ENCODE data around the gene UQCR10.
"Not testable (repeated sequence)": the region's sequence is repeated elsewhere in the genome, so short reads cannot be mapped to it uniquely, and the experiment has no call there.

The UQCR10 gene

DNA sequence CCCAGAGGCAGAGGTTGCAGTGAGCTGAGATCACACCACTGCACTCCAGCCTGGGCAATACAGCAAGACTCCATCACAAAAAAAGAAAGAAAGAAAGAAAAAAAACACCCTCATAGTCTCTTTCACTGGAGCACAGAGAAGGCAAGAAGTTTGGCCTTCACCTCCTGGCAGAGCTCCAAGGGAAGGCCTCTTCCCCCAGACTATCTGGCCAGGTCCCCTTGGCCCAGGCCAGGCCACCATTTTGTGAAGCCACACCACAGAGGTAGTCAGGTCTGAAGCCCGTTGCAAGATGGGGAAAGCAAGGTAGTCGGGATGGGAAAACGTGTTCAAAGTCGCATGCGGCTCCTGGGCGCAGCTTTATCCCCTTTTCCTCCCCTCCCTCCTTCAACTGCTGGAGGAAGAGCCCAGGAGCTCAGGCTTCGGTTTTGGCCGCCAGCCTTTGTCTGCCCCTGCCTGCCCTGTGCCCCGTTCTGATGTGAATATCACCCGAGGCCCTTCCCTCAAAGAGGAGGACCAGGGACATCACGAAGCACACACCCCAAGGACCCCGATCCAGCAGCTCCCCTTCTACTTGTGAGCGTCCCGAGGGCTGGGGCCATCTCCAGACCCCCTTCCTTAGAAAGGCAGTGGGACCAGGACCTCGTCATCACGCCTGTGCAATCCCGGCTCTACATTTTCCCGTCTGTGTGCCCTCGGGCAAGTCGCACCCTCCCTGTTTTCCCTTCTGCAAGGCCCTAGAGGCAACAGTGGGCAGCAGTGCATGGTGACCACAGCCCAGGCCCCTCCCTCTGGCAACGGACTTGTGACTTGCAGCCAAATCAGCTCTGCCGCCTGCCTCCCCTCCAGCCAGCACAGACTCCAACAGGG, 29.7 kb upstream of the UQCR10 start:
- DNase-seq (ENCODE audit: low read depth) = no peak

DNA sequence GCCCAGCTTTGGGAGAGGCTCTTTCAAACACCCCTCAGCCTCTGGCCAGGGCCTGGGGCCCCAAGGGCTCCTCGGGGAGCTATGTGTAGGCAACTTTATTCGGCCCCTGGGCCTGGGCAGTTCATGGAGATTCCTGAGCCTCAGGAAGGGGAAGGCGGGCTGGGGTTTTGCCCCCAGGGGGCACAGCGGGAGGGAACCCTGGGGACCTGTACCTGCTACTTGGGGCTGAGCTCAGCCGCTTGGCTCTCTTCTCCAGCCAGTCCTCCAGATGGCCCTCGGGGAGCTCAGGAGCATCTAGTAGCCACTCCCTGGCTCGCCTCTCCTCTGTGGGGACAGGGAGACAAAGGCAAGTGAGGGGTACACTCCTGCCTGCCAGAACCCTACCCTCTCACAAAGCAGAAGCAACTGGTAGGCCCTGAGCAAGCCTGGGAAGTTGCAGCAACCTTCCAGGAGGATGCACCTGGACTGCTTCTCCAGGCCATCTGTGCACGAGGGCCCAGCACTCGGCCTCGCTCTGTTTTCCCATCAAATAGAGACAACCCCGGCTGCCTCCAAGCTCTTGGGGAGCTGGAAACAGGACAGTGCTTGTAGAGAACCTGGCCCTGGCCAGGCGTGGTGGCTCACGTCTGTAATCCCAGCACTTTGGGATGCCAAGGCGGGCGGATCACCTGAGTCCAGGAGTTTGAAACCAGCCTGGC, 28.9 kb upstream of the UQCR10 start:
- DNase-seq (ENCODE audit: low read depth) = no peak

DNA sequence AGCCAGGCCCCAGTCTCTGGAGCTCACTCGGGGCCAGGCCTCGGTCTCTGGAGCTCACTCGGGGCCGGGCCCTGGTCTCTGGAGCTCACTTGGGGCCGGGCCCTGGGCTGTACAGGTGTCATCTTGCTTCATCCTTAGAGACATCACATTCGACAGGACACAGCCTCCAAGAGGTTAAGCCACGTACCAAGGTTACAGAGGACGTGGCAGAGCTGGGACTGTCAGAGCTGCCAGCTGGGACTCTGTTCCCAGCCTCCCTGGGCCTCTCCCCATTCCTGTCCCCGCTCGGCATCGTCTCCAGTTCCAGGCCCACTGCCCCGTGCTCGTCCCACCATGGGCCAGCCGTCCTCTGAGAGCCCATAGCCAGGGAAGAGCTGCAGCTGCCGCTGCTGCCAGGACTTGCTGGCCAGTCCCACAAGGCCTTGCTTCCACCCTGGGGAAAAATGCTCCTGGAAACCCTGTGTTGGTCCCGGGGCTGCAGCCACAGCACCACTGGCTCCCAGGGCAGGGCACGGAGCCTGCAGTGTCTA, 27.8 kb upstream of the UQCR10 start:
- DNase-seq (ENCODE audit: low read depth) = no peak

DNA sequence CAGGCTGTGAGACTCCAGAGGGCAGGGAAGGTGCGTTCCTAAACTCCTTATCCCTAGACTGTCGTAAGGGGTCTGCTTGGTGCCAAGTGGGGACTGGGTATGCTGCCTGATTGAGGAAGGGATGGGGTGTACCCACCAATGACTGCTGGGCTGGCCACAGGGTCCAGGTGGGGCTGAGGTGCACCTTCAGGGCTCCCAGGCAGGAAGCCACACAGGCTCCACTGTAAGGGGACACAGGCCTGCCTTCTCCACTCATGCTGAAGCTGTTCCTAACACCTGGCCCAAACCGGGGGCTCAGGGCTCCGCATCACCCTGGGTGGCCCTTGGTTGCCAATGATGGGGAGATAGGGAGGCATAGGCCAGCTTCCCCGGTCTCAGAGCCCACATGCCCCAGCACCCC, 27.0 kb upstream of the UQCR10 start:
- no peak for DNase-seq (ENCODE audit: low read depth)

DNA sequence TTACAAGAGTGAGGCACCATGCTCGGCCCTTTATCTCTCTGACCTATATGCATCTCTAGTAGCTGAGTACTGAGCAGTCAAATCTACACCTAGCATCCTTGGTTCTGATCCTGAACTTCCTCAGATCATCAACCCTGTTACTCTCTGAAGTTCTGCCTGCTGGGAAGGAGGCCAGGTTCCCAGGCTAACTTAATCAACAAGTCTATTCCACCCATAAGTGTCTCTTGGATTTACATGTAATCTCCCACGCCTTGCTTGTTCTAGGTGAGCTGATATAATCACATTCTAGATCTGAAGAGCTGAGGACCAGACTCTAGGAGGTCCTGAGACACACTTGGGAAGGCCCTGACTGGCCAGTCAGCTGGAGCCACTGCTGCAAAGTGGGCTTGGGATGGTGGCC, 25.2 kb upstream of the UQCR10 start:
- DNase-seq (ENCODE audit: low read depth) = no peak

DNA sequence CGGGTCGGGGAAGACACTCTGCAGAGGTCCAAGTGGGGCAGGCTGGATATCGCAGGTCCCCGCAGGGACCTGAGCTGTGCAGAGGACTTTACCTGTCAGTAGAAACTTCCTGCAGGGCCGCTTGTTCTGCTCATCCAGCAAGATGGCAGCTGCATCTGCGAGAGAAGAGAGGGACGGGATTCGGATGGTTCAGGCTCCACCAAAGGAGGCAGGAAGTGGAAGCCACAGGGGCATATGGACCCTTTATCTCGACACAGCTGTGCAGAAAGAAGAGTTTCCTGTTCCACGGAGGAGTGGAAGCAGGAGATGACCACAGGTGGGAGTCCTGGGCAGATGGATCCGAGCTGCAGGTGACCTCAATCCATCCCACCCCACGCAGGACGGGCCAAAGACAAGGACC, 24.8 kb upstream of the UQCR10 start:
- no peak for DNase-seq (ENCODE audit: low read depth)

DNA sequence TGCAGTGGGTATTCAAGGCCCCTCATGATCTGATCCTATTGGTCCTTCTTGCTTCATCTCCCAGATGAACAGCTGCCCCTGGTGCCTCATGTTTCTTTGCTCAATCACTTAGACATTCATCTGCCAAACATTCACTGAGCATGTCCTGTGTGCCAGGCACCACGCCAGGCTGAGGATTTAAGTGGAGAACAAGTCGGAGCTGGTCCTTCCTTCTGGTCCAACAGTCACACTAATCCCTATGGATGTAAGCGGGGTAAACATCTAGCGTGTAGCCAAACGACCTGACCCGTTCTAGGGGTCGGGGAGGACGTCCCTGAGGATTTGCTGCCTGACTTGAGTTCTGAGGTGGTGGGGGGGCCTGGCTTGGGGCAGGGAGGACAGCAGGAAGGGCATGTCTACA, 22.3 kb upstream of the UQCR10 start:
- no peak for DNase-seq (ENCODE audit: low read depth)

DNA sequence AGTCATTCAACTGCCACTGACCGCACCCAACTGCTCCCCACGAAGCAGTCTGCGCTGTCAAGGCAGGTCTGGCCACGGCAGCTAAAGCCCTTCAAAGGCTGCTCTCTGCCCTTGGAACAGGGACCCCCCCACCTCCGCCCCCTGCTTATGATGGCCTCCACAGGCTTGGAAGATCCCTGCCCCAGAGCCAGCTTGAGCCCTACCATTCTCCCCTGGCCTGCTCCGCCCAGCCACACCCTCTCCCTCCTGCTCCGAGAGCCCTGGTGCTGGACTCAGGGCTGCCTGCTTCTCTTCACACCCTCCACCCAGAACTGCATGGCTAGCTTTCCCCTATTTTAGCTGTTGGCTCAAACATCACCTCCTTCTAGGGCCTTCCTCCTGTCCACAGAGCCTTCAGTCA, 19.3 kb upstream of the UQCR10 start:
- DNase-seq (ENCODE audit: low read depth) = no peak

DNA sequence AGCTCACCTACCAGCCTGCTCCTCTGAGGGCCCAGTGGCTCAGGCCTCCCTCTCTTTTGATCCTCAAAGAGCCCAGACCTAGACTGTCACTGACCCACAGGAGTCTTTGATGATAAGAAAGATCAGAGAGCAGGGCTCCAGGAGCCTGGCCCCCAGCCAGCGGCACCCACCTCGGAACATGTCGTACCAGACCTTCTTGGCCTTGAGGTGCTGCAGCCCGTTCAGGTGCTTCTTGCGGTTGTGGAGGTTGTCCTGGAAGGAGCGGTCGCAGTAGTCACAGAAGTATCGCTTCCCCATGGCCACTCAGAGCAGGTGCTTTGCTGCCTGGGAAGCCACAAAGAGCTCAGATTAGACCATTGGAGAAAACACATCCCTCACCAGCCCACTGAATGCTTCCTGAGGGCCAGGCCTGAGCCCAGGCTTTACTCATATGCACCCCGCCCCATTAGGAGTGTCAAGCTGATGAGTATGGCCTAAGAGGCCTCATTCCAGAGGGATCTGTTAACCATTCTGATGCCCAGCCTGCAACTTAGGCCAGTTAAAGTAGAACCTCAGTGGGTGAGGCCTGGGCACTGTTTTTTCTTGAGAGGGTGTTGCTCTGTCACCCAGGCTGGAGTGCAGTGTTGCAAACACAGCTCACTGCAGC, 18.8 kb upstream of the UQCR10 start:
- no peak for DNase-seq (ENCODE audit: low read depth)

DNA sequence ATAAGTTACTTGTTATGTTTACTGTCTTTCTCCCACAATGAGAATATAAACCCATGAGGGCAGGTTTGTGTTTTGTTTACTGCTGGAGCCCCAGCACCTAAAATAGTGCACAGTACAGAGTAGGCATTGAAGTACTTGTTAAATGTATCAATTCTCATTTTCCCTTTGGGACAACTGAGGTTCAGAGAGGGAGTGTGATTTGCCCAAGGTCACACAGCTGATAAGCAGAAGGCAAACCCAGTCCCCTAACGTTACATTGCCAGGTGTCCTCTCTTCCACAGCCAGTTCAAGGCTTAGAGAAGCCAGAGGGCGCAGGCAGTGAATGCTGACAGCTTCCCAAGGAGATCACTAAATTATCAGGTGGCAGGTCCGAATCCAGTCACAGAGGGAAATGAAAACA, 17.1 kb upstream of the UQCR10 start:
- no peak for DNase-seq (ENCODE audit: low read depth)

DNA sequence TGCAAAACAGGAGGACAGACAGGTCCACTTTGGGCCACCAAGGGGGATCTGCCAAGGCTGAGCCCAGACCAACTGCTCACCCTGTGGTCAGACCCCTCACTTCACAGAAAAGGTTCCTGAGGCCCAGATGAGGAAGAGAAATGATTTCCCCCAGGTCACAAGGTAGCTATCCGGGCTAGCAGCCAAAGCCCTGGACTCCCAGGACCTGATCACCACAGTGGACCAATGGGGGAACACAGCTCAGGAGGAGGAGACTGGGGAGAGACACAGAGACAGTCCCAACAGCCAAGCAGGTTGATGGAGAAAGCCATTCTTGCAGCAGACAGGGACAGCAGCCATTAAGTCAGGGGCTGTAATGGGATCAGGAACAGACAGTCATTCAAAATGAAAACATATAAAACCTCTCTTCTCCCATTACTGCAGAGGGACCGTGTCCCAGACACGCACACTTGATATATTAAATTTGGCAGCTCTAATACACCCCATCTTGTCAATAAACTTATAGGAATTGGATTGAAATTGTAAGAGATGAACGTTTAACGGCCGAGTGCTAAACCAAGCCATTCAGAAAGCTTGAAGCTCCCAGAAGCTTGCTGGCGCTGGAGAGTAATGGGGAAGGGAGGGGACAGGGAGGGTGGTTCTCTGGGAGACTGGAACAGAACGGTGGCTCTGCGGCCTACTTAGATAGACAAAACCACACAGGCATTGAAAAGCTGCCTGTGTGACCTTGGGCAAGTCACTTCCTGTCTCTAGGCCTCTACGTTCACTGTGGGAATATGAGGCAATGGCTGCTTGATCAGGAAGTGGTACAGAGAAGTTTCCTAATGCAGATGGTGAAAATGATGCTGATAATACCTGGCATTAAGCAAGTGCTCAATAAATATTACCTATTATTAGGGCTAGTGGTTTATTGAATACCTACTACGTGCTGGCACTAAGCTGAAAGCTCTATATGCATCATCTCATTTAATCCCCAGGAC, 16.3 kb upstream of the UQCR10 start:
- no peak for DNase-seq (ENCODE audit: low read depth)

DNA sequence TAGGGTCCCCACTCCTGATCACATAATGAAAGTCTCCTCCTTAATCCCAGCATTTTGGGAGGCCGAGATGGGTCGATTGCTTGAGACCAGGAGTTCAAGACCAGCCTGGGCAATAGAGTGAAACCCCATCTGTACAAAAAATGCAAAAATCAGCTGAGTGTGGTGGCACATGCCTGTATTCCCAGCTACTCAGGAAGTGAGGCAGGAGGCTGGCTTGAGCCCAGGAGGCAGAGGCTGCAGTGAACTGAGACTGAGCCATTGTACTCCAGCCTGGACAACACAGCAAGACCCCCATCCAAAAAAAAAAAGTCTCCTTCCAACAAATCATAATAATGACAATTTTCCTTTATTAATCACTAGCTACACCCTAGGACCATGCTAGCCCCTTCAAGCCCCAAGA, 15.5 kb upstream of the UQCR10 start:
- no peak for DNase-seq (ENCODE audit: low read depth)

DNA sequence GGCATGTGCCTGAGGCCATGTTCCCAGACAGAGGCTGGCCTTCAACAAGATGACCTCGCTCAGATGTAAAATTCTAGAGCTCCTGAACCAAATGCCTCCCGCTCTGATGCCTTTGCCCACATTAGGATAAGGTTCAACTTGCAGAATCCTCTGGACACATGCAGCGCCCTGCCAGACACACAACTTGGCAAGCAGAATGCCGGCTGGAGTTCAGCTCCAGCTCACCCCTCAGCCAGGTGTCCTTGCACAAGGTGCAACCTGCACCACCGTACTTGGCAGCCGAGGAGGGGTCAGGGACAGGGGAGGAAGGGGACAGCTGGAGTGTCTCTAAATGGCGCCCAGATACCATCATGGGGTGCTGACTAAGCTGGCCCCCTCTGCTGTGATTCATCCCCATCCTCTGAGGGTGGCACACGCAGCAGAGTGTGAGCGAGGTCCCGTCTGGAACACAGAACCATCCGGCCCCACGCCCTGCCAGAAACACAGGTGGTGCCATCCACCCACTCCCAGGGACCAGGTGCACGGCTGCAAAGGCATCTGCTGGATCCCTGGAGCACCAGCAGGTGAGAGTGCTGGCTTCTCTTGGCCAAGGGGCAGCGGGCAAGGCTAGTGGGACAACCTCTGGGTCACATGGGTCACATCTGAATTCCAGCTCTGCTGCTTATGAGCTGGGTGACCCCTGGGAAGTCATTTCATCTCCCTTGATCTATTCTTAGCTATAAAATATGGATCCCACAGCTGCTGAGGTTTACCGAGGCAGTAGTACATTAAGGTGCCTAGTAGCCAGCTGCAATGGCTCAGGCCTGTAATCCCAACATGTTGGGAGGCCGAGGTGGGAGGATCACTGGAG, 13.1 kb upstream of the UQCR10 start:
- DNase-seq (ENCODE audit: low read depth) = no peak

DNA sequence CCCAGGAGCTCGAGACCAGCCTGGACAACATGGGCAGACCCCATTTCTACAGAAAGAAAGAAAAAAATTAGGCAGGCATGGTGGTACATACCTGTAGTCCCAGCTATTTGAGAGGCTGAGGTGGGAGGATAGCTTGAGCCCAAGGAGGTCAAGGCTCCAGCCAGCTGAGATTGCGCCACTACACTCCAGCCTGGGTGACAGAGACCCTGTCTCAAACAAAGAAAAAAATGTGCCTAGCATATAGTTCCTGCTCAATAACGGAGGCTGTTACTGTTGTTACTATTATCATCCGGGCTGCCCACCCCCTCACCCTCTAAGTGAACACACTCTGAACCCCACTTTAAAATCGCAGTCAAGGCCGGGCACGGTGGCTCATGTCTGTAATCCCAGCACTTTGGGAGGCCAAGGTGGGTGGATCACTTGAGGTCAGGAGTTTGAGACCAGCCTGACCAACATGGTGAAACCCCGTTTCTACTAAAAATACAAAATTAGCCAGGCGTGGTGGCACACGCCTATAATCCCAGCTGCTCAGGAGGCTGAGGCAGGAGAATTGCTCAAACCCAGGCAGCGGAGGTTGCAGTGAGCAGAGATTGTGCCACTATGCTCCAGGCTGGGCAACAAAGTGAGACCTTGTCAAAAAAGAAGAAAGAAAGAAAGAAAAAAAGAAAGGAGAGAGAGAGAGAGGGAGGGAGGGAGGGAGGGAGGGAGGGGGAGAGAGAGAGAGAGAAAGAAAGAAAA, 12.3 kb upstream of the UQCR10 start:
- DNase-seq (ENCODE audit: low read depth) = not testable (repeated sequence)

DNA sequence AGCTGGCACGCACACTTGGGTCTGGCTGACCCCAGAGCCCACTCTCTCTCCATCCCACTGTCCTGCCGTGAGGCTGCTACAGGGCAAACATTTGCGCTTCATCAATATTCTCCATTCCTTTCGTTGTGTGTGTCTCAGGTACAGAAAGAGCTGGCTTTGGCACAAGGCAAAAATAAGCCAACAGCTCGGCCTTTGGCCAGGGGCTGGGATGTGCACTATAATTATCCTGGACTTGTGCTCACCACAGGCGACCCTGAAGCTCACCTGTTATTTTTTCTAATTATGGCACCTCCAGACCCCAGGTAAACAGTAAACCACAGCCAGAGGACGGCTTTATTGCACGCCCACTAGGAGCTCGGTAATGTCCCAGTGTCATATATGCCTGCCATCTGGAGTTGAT, 11.3 kb upstream of the UQCR10 start:
- no peak for DNase-seq (ENCODE audit: low read depth)

DNA sequence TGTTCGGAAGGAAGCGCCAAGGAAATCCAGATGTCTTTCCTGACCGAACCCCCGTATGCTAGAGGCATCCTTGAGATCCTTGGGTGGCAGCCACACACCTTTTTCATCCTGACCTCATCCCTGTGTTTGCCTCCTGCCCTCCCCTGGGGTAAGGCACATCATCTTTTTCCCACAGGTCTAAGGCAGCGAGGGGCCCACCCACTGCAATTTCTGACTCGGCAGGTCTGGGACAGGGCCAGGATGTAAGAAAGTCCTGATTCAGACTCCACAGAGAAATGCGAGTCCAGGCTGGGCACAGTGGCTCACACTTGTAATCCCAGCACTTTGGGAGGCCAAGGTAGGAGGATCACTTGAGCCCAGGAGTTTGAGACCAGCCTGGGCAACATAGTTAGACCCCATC, 10.8 kb upstream of the UQCR10 start:
- DNase-seq (ENCODE audit: low read depth) = no peak

DNA sequence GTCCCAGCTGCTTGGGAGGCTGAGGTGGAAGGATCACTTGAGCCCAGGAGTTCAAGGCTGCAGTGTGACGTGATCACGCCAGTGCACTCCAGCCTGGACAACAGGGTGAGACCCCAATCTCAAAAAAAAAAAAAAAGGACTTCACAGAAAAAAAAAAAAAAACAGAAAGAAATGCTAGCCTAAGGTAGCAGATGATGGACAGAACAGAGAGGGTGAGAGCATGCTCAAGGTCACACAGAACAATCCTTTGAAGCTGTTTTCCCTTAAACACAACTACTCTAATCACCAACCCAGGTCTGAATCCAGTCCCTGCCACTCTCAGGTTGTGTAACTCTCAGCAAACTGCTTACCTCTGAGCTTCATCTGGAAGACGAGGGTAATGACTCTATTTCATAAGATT, 10.1 kb upstream of the UQCR10 start:
- no peak for DNase-seq (ENCODE audit: low read depth)

DNA sequence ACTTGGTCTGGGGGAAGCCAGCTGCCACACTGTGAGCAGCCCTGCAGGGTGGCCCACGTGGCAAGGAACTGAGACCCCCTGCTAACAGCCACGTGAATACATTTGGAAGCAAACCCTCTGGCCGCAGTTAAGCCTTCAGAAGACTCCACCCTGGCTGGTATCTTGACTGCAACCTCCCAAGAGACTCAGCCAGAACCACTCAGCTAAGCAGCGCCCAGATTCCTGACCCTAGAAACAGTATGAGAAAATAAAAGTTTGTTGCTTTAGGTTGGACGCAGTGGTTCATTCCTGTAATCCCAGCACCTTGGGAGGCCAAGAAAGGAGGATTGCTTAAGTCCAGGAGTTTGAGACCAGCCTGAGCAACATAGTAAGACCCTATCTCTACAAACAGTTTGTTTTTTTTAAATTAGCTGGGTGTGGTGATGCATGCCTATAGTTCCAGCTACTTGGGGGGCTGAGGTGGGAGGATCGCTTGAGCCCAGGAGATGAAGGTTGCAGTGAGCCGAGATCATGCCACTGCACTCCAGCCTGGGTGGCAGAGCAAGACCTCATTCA, 9.0 kb upstream of the UQCR10 start:
- no peak for DNase-seq (ENCODE audit: low read depth)

DNA sequence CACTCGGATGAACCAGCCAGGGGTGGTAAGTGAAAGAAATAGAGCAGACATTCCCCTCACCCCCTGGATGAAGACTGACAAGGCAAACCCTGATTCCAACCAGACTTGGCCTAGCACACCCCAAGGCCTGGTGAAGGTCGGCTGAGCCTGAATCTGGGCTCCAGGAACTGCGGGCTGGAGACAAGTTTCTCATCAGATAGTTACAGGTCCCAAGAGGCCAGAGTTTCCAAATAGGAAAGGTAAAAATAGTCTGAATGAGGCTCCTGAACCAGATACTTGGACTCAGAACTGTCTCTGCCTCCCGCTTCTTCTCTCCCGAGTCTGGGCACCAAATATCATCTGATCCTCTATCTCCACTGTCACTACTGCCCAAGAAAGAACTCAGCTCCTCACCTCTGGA, 8.2 kb upstream of the UQCR10 start:
- DNase-seq (ENCODE audit: low read depth) = no peak

DNA sequence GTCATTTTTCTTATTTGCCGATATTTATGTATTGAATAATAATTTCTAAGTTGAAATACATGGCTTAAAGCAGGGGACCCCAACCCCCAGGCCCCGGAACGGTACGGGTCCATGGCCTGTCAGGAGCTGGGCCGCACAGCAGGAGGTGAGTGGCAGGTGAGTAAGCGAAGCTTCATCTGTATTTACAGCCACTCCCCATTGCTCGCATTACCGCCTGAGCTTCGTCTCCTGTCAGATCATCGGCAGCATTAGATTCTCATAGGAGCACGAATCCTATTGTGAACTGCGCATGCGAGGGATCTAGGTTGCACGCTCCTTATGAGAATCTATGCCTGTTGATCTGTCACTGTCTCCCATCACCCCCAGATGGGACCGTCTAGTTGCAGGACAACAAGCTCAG, 4.9 kb upstream of the UQCR10 start:
- DNase-seq (ENCODE audit: low read depth) = no peak

Data from T-helper 22 cell (primary cell).